Esophagus squamous epithelium (tissue), 4 donors: ENCODE measurements around the gene NFATC3.

Experiments used
- POLR2A ChIP-seq, 4 donors: fragments of 450-650 bp; IDR thresholded peaks; one replicate each; pipeline ENCODE4 v1.6.1; 2017; ENCODE audit warnings: antibody characterized with exemption in 4 of 4, mild to moderate bottlenecking in 4 of 4, moderate library complexity in 3 of 4
- TF ChIP-seq, protein P1 (sequence below), 6 experiments: fragments of 450-650 bp in 4 of 6; fragments of 200-600 bp in 2 of 6; sonication (generic) in 2 of 6; IDR thresholded peaks; one replicate each; pipeline ENCODE4 v1.5.1; 2016 to 2019; ENCODE audit warnings: antibody characterized with exemption in 6 of 6, mild to moderate bottlenecking in 4 of 6, moderate library complexity in 4 of 6

DNA sequence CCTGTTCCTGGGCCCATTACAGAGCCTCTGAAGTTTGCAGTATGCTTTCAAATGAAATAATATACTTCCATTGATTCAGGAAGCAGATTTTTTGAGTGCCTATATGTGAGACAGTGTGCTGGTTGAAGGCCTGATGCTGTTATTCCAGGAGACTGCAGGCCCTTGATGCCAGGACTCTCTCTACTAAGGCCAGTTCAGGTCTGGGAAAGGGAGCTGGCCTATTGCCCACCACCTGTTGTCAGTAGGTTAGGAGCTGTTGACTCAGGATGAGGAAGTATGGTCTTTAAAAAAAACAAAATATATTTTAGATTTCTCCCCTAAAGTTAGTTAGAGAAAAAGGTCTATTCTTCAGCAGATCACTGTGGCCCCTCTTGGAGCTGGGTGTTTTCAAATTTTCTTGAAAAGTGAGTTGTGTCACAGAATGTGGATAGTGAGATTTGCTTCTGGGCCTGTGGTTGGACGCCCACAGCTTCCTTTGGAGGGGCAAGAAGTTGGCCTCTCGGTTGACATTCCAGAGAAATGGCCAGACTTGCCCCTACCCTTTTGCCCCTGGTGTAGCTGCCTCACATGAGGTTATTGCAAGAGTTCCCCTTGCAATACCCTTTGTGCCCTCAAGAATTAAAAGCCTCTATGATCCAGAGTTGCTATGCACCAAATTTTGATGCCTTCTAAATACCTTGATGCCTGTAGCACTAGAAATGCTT lies 142.8 kb downstream of the NFATC3 start:
- TF ChIP-seq, protein P1, sequence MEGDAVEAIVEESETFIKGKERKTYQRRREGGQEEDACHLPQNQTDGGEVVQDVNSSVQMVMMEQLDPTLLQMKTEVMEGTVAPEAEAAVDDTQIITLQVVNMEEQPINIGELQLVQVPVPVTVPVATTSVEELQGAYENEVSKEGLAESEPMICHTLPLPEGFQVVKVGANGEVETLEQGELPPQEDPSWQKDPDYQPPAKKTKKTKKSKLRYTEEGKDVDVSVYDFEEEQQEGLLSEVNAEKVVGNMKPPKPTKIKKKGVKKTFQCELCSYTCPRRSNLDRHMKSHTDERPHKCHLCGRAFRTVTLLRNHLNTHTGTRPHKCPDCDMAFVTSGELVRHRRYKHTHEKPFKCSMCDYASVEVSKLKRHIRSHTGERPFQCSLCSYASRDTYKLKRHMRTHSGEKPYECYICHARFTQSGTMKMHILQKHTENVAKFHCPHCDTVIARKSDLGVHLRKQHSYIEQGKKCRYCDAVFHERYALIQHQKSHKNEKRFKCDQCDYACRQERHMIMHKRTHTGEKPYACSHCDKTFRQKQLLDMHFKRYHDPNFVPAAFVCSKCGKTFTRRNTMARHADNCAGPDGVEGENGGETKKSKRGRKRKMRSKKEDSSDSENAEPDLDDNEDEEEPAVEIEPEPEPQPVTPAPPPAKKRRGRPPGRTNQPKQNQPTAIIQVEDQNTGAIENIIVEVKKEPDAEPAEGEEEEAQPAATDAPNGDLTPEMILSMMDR (IDR thresholded peaks at IDR 0.05) = peak in 1 of 6 experiments; percentile 9
- TF ChIP-seq POLR2A (IDR thresholded peaks at IDR 0.05) = no peak
